BE2C (cell line): ENCODE results near the gene YJEFN3.

ENCODE experiments used
- DNase-seq: peaks from one replicate; pipeline ENCODE4 v3.0.0-alpha.2; 2020
- H3K27me3 ChIP-seq: fragments of 250-450 bp; sonication (Bioruptor Pico); 2 replicates; pipeline ENCODE4 v1.5.1; 2020; ENCODE audit warnings: mild to moderate bottlenecking
- H3K36me3 ChIP-seq: fragments of 250-450 bp; sonication (Bioruptor Pico); 2 replicates; pipeline ENCODE4 v1.5.1; 2020; ENCODE audit warnings: mild to moderate bottlenecking
- H3K4me1 ChIP-seq: fragments of 250-450 bp; sonication (Bioruptor Pico); 2 replicates; pipeline ENCODE4 v1.5.1; 2020
- H3K4me3 ChIP-seq: 2 replicates; pipeline ENCODE4 v1.5.1; 2011; ENCODE audit warnings: low read depth, low read length
- H3K9me3 ChIP-seq: fragments of 250-450 bp; sonication (Bioruptor Pico); 2 replicates; pipeline ENCODE4 v1.5.1; 2020
- TF ChIP-seq, protein P1 (sequence below): IDR thresholded peaks from 2 replicates; pipeline ENCODE4 v1.5.1; 2012; ENCODE audit warnings: mild to moderate bottlenecking, low read depth, low read length

Gene YJEFN3

DNA sequence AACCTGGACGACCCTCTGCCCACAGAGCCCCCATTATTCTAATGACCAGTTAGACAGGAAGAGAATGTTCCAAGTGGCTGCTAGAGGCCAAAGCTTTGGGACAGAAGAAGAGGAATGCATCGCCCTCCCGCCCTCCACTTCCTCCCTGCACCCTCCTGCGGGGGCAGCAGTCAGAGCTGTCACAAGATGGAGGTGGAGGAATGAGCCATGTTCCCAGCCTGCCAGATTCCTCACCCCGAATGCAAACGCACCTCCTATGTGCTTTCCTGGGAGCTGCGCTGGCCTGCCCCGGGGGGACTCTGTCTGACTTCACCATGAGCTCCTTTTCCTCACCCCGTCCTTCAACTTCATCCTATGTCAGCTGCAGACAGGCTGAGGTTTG, 1.7 kb downstream of the YJEFN3 start:
- H3K4me3 ChIP-seq = no peak overlapping the region
- H3K9me3 ChIP-seq = no peaks in the 10 kb centered on the region
- H3K4me1 ChIP-seq = peaks cover 7% of the 10 kb centered on the region
- no peaks in the 10 kb centered on the region; the same call in 1 of the 2 replicates for H3K27me3 ChIP-seq
- TF ChIP-seq, protein P1, sequence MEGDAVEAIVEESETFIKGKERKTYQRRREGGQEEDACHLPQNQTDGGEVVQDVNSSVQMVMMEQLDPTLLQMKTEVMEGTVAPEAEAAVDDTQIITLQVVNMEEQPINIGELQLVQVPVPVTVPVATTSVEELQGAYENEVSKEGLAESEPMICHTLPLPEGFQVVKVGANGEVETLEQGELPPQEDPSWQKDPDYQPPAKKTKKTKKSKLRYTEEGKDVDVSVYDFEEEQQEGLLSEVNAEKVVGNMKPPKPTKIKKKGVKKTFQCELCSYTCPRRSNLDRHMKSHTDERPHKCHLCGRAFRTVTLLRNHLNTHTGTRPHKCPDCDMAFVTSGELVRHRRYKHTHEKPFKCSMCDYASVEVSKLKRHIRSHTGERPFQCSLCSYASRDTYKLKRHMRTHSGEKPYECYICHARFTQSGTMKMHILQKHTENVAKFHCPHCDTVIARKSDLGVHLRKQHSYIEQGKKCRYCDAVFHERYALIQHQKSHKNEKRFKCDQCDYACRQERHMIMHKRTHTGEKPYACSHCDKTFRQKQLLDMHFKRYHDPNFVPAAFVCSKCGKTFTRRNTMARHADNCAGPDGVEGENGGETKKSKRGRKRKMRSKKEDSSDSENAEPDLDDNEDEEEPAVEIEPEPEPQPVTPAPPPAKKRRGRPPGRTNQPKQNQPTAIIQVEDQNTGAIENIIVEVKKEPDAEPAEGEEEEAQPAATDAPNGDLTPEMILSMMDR = no peak
- peaks cover 14% of the 10 kb centered on the region for H3K36me3 ChIP-seq
- DNase-seq = no peak

DNA sequence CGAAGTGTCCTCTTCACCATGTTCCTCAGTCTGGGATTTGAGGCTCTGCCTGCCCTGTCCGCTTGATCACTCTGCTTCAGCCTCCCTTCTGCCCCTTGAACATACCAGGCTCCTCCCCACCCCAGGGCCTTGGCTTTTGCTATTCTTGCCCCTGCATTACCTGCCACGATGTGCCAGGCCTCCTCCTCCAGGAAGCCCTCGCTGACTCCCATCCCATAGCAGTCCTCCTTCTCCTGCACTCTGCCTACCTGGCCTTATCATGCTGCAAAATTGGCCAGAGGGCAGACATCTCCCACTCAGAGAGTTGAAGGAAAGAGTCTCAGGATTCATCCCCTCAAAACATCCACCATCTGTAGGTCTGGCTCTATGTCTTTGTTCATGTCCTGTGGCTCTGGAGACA, 2.2 kb downstream of the YJEFN3 start:
- H3K4me1 ChIP-seq = peaks cover 7% of the 10 kb centered on the region
- H3K9me3 ChIP-seq = no peaks in the 10 kb centered on the region
- DNase-seq = no peak
- H3K4me3 ChIP-seq = no peak overlapping the region
- no peaks in the 10 kb centered on the region; the same call in 1 of the 2 replicates for H3K27me3 ChIP-seq
- H3K36me3 ChIP-seq = peaks cover 14% of the 10 kb centered on the region
- TF ChIP-seq, protein P1 = no peak

DNA sequence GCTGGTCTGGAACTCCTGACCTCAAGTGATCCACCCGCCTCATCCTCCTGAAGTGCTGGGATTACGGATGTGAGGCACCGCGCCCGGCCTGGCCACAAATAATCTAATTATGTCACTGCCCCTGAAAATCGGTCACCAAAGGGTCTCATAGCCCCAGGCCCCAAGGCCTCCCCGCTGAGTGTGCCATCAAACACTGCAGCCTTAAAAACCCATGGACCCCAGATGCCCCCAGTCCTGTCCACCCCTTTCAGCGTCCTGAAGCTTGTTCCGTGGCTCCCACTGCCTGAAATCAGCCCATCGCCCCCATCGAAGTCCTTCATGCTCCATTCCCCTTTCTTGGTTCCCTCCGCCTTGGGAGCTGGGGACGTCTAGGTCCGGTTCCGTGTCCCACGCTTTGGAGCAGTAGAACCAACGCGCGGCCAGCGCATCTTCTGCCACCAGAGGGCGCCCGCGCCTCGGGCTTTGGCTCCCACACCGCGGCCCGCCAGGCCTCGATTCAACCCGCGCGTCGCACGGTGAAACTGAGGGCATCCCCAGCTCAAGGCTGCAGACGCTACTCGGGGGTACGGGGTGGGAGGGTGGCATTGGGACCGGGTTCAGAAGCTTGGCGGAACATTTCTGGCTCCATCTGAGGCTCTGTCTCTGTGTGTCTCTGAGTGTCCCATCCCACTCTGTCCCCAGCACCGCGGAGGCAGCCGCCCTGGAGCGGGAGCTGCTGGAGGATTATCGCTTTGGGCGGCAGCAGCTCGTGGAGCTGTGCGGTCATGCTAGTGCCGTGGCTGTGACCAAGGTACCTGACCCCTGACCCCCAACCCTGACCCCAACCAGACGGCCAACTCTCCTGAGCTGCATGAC, 3.5 kb downstream of the YJEFN3 start:
- Histone ChIP-seq H3K4me1 (peaks cover 7% of the 10 kb centered on the region), H3K4me3 (no peak overlapping the region), H3K27me3 (no peaks in the 10 kb centered on the region; the same call in 1 of the 2 replicates), H3K9me3 (no peaks in the 10 kb centered on the region), H3K36me3 (peaks cover 10% of the 10 kb centered on the region)
- TF ChIP-seq, protein P1 = peak; percentile 92
- DNase-seq = peak; percentile 85

DNA sequence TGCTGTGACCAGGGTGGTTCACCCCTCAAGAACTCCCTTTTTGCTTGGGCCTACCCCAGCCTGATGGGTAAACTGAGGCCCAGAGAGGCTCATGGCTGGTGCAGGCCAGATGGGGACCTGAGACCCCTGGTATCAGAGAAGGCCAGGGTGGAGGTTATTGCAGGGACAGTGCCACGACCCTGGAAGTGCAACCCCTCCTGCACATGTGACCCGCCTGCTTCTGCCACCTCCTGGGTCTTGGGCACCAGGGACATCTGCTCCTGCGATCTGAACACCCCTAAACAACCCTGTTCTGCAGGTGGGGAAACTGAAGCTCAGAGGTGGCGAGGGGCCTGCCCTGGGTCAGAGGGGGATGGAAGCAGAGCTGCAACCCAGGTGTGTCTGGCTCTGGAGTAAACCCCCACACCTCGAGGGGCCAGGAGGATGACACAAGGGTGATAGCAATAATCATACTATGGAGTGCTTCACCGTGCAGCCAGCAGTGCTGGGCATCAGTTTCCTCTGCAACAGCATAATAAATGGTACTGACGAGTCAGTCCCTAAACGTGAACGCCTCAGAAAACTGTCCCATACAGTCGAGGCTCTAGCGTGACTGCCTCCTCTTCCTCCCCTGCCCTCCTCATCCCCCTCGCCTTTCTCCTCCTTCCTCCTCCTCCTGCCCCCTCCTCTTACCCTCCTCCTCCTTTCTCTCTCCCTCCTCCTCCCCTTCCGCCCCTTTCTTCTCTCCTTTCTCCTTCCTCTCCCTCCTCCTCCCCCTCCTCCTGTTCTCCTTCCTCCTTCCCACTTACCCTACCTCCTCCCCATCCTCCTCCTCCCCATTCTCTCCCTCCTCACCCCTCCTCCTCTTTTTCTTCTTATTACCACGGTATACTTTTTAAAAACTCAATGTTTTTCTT, 4.3 kb downstream of the YJEFN3 start:
- no peak for DNase-seq
- H3K27me3 ChIP-seq = peaks cover 8% of the 10 kb centered on the region
- no peaks in the 10 kb centered on the region for H3K9me3 ChIP-seq
- H3K4me3 ChIP-seq = no peak overlapping the region
- TF ChIP-seq, protein P1 = no peak
- H3K4me1 ChIP-seq = peaks cover 7% of the 10 kb centered on the region
- H3K36me3 ChIP-seq = peaks cover 3% of the 10 kb centered on the region

DNA sequence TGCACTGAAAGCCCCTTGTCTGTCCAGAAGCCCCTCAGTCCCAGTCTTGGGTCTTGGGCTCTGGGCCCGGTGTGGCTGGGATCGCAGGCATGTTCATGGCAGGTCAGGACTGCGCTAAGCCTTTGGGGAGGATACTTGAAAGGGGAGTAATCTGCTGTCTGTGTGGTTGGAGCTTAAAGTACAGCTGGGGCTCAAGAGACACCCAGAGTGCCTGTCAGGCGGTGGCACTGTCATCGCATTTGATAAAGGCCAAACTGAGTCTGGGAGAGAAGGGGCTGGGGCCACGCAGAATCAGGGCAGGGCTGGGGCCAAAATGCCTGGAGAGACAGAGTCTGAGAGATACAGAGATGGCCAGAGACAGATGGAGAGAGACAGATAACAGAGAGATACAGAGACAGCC, 5.1 kb downstream of the YJEFN3 start:
- DNase-seq = no peak
- Histone ChIP-seq H3K27me3 (peaks cover 14% of the 10 kb centered on the region), H3K4me3 (no peak overlapping the region), H3K4me1 (peaks cover 7% of the 10 kb centered on the region), H3K36me3 (no peaks in the 10 kb centered on the region), H3K9me3 (no peaks in the 10 kb centered on the region)
- TF ChIP-seq, protein P1 = no peak
